Small intestine (tissue), 7 donors: ENCODE measurements around the gene LGMN. TPM values are rescaled to one million over a fixed set of nuclear protein-coding genes. Genes with fewer than 3 reads are reported as not detected.

Experiments
- DNase-seq, 2 donors: peaks; one replicate each; pipeline versions ENCODE4 v3.0.0 to v3.0.0-alpha.2; 2013
- FAIRE-seq: peaks from 2 replicates; lab custom pipeline; 2012; peaks lifted over from hg19 to GRCh38; lab: Jason Lieb, UNC
- H3K27ac ChIP-seq, 3 donors: one replicate each; pipeline ENCODE4 v1.5.1; 2013; ENCODE audit warnings: low read length in 2 of 3, mild to moderate bottlenecking in 2 of 3, control low read depth in 1 of 3, inconsistent platforms in 1 of 3, low read depth in 1 of 3, moderate library complexity in 1 of 3
- H3K27me3 ChIP-seq, 3 donors: one replicate each; pipeline ENCODE4 v1.6.1; 2013; ENCODE audit warnings: low read length in 3 of 3, inconsistent platforms in 1 of 3; ENCODE audit not compliant: control insufficient read depth in 3 of 3, insufficient read depth in 3 of 3
- H3K36me3 ChIP-seq, 3 donors: one replicate each; pipeline ENCODE4 v1.6.1; 2013; ENCODE audit warnings: low read length in 3 of 3, inconsistent platforms in 1 of 3, low read depth in 1 of 3, mild to moderate bottlenecking in 1 of 3, moderate library complexity in 1 of 3; ENCODE audit not compliant: control insufficient read depth in 3 of 3, insufficient read depth in 2 of 3
- H3K4me1 ChIP-seq, 3 donors: one replicate each; pipeline ENCODE4 v1.6.1; 2013; ENCODE audit warnings: low read length in 2 of 3, inconsistent platforms in 1 of 3, low read depth in 1 of 3, mild to moderate bottlenecking in 1 of 3, moderate library complexity in 1 of 3; ENCODE audit not compliant: control insufficient read depth in 3 of 3, insufficient read depth in 2 of 3
- H3K4me3 ChIP-seq, 3 donors: one replicate each; pipeline ENCODE4 v1.5.1; 2013; ENCODE audit warnings: low read length in 3 of 3, control low read depth in 1 of 3, inconsistent platforms in 1 of 3, low read depth in 1 of 3, mild to moderate bottlenecking in 1 of 3, moderate library complexity in 1 of 3
- H3K9me3 ChIP-seq, 2 donors: one replicate each; pipeline ENCODE4 v1.6.1; 2013; ENCODE audit warnings: low read depth in 1 of 2, low read length in 1 of 2; ENCODE audit not compliant: control insufficient read depth in 2 of 2, insufficient read depth in 1 of 2
- WGBS, 3 donors: extraction: QIAGEN DNeasy Blood & Tissue Kit; methylation state at CpG; one replicate each; pipeline ENCODE4 v1.1.7; 2013; 5-methylcytosine and 5-hydroxymethylcytosine counted together
- polyA plus RNA-seq, 4 donors: library from polyadenylated mRNA; stranded (reverse) in 3 of 4; unstranded in 1 of 4; fragments of 200-250 nt in 3 of 4; fragments of 120-200 nt in 1 of 4; gene quantifications; one replicate each; pipeline versions ENCODE4 v1.2.1 to v1.2.3, GENCODE V29; 2013
- donor health status: healthy with polysubstance abuse.
- donor health status: control.
- donor health status: control.
- donor health status: Bipolar disorder and iron deficiency.
- donor health status: healthy.

LGMN gene
- polyA plus RNA-seq, 4 donors = 57.8 to 386 (median 62.3) TPM

GRCh38 chr14:92740440-92740839, 8.0 kb downstream of the LGMN start:
- H3K27ac ChIP-seq = no peak overlapping the region
- no peaks in the 10 kb centered on the region for H3K9me3 ChIP-seq
- DNase-seq (no peak), FAIRE-seq (no peak)
- H3K36me3 ChIP-seq = peaks cover 0 to 42% (median 2%) of the 10 kb centered on the region in 3 donors
- 83 to 95% (median 90%) methylated on average over 8 of the region's 8 CpGs for WGBS, 3 donors
- H3K4me1 ChIP-seq = peaks cover 0 to 16% (median 6%) of the 10 kb centered on the region in 3 donors
- no peaks in the 10 kb centered on the region for H3K27me3 ChIP-seq
- no peak overlapping the region for H3K4me3 ChIP-seq

- Histone ChIP-seq H3K4me1 (peaks cover 0 to 16% (median 6%) of the 10 kb centered on the region in 3 donors), H3K27ac (peak overlapping the region in 1 of 3 donors; percentile 52), H3K36me3 (peaks cover 0 to 42% (median 2%) of the 10 kb centered on the region in 3 donors), H3K27me3 (no peaks in the 10 kb centered on the region), H3K9me3 (no peaks in the 10 kb centered on the region), H3K4me3 (no peak overlapping the region)
- WGBS, 3 donors = 68 to 76% (median 73%) methylated on average over 4 of the region's 4 CpGs
- DNase-seq (peak in 1 of 2 donors; percentile 28), FAIRE-seq (no peak)
These were observed 10.7 kb downstream of the LGMN start for GRCh38 chr14:92737619-92738188.

- WGBS, 3 donors = 7 to 33% (median 19%) methylated on average over 4 of the region's 4 CpGs
- Histone ChIP-seq H3K36me3 (peaks cover 0 to 40% (median 0%) of the 10 kb centered on the region in 3 donors), H3K4me3 (no peak overlapping the region), H3K4me1 (peaks cover 0 to 16% (median 6%) of the 10 kb centered on the region in 3 donors), H3K27me3 (no peaks in the 10 kb centered on the region), H3K27ac (peak overlapping the region in 1 of 3 donors; percentile 52), H3K9me3 (no peaks in the 10 kb centered on the region)
- DNase-seq (peak; percentile 40 to 46), FAIRE-seq (no peak)
These were observed 11.2 kb downstream of the LGMN start for GRCh38 chr14:92737206-92737605.

- Histone ChIP-seq H3K27ac (no peak overlapping the region), H3K4me1 (peaks cover 0 to 16% (median 6%) of the 10 kb centered on the region in 3 donors), H3K27me3 (no peaks in the 10 kb centered on the region), H3K9me3 (peaks cover 0 to 6% of the 10 kb centered on the region in 2 donors), H3K36me3 (peaks cover 0 to 38% (median 0%) of the 10 kb centered on the region in 3 donors), H3K4me3 (no peak overlapping the region)
- DNase-seq (no peak), FAIRE-seq (no peak)
- 88 to 95% (median 89%) methylated on average over 6 of the region's 6 CpGs for WGBS, 3 donors
These were observed 13.1 kb downstream of the LGMN start for GRCh38 chr14:92735344-92735743.

- DNase-seq (no peak), FAIRE-seq (no peak)
- Histone ChIP-seq H3K4me1 (peaks cover 0 to 16% (median 6%) of the 10 kb centered on the region in 3 donors), H3K4me3 (no peak overlapping the region), H3K27ac (no peak overlapping the region), H3K36me3 (peaks cover 0 to 38% (median 0%) of the 10 kb centered on the region in 3 donors), H3K9me3 (peaks cover 0 to 6% of the 10 kb centered on the region in 2 donors), H3K27me3 (no peaks in the 10 kb centered on the region)
- WGBS, 3 donors = 92 to 96% (median 94%) methylated on average over 7 of the region's 7 CpGs
These were observed 13.8 kb downstream of the LGMN start for GRCh38 chr14:92734618-92735017.

- Histone ChIP-seq H3K4me3 (no peak overlapping the region), H3K9me3 (peaks cover 0 to 6% of the 10 kb centered on the region in 2 donors), H3K36me3 (peaks cover 0 to 44% (median 0%) of the 10 kb centered on the region in 3 donors), H3K27ac (no peak overlapping the region), H3K27me3 (no peaks in the 10 kb centered on the region), H3K4me1 (peaks cover 0 to 16% (median 6%) of the 10 kb centered on the region in 3 donors)
- DNase-seq (no peak), FAIRE-seq (no peak)
- 82 to 85% (median 84%) methylated on average over 4 of the region's 4 CpGs for WGBS, 3 donors
These were observed 15.4 kb downstream of the LGMN start for GRCh38 chr14:92733007-92733406.

- 97 to 99% (median 97%) methylated on average over 3 of the region's 3 CpGs for WGBS, 3 donors
- no peak for FAIRE-seq
- Histone ChIP-seq H3K4me3 (no peak overlapping the region), H3K27me3 (no peaks in the 10 kb centered on the region), H3K36me3 (peaks cover 0 to 57% (median 0%) of the 10 kb centered on the region in 3 donors), H3K27ac (no peak overlapping the region), H3K4me1 (peaks cover 0 to 8% (median 3%) of the 10 kb centered on the region in 3 donors), H3K9me3 (peaks cover 0 to 10% of the 10 kb centered on the region in 2 donors)
- DNase-seq = no peak
These were observed 16.8 kb downstream of the LGMN start for GRCh38 chr14:92731622-92732115.

- 61 to 78% (median 70%) methylated on average over 14 of the region's 14 CpGs for WGBS, 3 donors
- H3K27ac ChIP-seq = no peak overlapping the region
- no peak overlapping the region for H3K4me3 ChIP-seq
These were observed 18.6 kb downstream of the LGMN start for GRCh38 chr14:92729634-92730358.

More at GRCh38 chr14:92729634-92730358, 18.6 kb downstream of the LGMN start:
- Histone ChIP-seq H3K27me3 (no peaks in the 10 kb centered on the region), H3K9me3 (peaks cover 0 to 11% of the 10 kb centered on the region in 2 donors), H3K4me1 (peaks cover 0 to 9% (median 7%) of the 10 kb centered on the region in 3 donors), H3K36me3 (peaks cover 0 to 68% (median 0%) of the 10 kb centered on the region in 3 donors)
- FAIRE-seq (no peak), DNase-seq (no peak)
